ENCODE results near the gene BAD. TPM values are rescaled to one million over a fixed set of nuclear protein-coding genes. Genes with fewer than 3 reads are reported as not detected.
A peak's percentile ranks its signal among the peaks of the same experiment; 100 is the strongest.

The BAD gene
- total RNA-seq, 1 donor from 2014 or later: 46.9 TPM

GRCh38 chr11:64232182-64232966 is 52.1 kb downstream of the BAD start:
- Mint-ChIP-seq H3K4me3 (ENCODE audit: low read depth) (peak overlapping the region; percentile 78), H3K4me1 (ENCODE audit: low read depth) (peaks cover 22% of the 10 kb centered on the region), H3K9me3 (ENCODE audit: low read depth) (no peaks in the 10 kb centered on the region), H3K27ac (peak overlapping the region; percentile 73), H3K36me3 (ENCODE audit: insufficient read depth) (no peaks in the 10 kb centered on the region), H3K27me3 (no peaks in the 10 kb centered on the region)
- TF ChIP-seq, protein P1, sequence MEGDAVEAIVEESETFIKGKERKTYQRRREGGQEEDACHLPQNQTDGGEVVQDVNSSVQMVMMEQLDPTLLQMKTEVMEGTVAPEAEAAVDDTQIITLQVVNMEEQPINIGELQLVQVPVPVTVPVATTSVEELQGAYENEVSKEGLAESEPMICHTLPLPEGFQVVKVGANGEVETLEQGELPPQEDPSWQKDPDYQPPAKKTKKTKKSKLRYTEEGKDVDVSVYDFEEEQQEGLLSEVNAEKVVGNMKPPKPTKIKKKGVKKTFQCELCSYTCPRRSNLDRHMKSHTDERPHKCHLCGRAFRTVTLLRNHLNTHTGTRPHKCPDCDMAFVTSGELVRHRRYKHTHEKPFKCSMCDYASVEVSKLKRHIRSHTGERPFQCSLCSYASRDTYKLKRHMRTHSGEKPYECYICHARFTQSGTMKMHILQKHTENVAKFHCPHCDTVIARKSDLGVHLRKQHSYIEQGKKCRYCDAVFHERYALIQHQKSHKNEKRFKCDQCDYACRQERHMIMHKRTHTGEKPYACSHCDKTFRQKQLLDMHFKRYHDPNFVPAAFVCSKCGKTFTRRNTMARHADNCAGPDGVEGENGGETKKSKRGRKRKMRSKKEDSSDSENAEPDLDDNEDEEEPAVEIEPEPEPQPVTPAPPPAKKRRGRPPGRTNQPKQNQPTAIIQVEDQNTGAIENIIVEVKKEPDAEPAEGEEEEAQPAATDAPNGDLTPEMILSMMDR (IDR thresholded peaks at IDR 0.05; ENCODE audit: unreplicated experiment): no peak
- no peak for DNase-seq (ENCODE audit: low spot score, unreplicated experiment)

GRCh38 chr11:64231546-64231945 is 52.9 kb downstream of the BAD start:
- DNase-seq (ENCODE audit: low spot score, unreplicated experiment): no peak
- Mint-ChIP-seq H3K27ac (peak overlapping the region; percentile 73), H3K4me3 (ENCODE audit: low read depth) (peak overlapping the region; percentile 78), H3K27me3 (no peaks in the 10 kb centered on the region), H3K4me1 (ENCODE audit: low read depth) (peaks cover 19% of the 10 kb centered on the region), H3K36me3 (ENCODE audit: insufficient read depth) (no peaks in the 10 kb centered on the region), H3K9me3 (ENCODE audit: low read depth) (no peaks in the 10 kb centered on the region)
- TF ChIP-seq, protein P1 (IDR thresholded peaks at IDR 0.05; ENCODE audit: unreplicated experiment): no peak

GRCh38 chr11:64230985-64231365 is 53.5 kb downstream of the BAD start:
- H3K4me3 Mint-ChIP-seq (ENCODE audit: low read depth): peak overlapping the region; percentile 78
- H3K27ac Mint-ChIP-seq: peak overlapping the region; percentile 23
- TF ChIP-seq, protein P1 (IDR thresholded peaks at IDR 0.05; ENCODE audit: unreplicated experiment): no peak
- H3K36me3 Mint-ChIP-seq (ENCODE audit: insufficient read depth): no peaks in the 10 kb centered on the region
- peaks cover 19% of the 10 kb centered on the region for H3K4me1 Mint-ChIP-seq (ENCODE audit: low read depth)
- H3K27me3 Mint-ChIP-seq: no peaks in the 10 kb centered on the region
- no peak for DNase-seq (ENCODE audit: low spot score, unreplicated experiment)
- no peaks in the 10 kb centered on the region for H3K9me3 Mint-ChIP-seq (ENCODE audit: low read depth)

DNA sequence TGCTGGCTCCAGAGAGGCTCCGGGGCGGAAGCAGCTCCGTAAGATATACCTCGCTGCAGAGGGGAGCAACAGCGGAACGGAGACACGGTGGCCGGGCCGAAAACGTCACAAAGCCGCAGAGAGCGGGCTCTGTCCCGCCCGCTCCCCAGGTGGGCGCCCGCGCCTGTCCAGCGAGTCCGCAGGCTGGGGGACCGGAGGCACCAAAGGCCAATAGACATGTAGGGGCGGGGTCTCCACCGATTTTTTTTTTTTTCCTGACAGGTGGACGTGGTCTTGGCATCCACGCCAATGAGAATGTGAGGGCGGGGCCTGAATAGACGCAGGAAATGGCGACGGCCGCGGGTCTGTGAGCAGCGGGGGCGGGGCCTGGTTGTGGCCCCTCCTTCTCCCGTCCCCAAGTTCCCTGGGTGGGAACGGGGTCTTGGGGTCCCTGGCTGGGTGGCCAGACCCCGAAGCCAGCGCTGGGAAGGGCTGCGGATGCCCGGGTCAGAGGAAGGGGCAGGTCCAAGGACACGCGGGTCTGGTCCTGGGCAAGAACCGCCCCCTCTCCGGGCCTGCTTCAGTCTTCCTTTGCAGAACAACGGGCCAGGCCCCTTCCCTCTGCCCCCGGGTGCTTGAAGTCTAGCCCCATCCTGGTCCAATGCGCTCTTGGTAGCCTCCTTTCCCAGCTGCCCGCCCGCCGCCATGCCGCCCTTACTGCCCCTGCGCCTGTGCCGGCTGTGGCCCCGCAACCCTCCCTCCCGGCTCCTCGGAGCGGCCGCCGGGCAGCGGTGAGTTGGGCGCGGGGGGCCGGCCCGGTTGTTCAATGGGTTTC is 54.1 kb downstream of the BAD start, which contains the start of gene DNAJC4:
Gene DNAJC4, plus strand, starts transcription at position 378 of the 814 bp plus-strand sequence. Its CDS starts 307 bp downstream, at position 685.
- peak within 1 kb of the TSS; percentile 93 for H3K27ac Mint-ChIP-seq
- no peaks in the 10 kb centered on the region for H3K27me3 Mint-ChIP-seq
- H3K9me3 Mint-ChIP-seq (ENCODE audit: low read depth): no peaks in the 10 kb centered on the region
- peak within 1 kb of the TSS; percentile 78 for H3K4me3 Mint-ChIP-seq (ENCODE audit: low read depth)
- peaks cover 17% of the 10 kb centered on the region for H3K4me1 Mint-ChIP-seq (ENCODE audit: low read depth)
- no peaks in the 10 kb centered on the region for H3K36me3 Mint-ChIP-seq (ENCODE audit: insufficient read depth)
- DNase-seq (ENCODE audit: low spot score, unreplicated experiment): peak; percentile 80
- TF ChIP-seq, protein P1 (IDR thresholded peaks at IDR 0.05; ENCODE audit: unreplicated experiment): no peak

GRCh38 chr11:64229744-64230170 is 54.7 kb downstream of the BAD start:
- TF ChIP-seq, protein P1 (IDR thresholded peaks at IDR 0.05; ENCODE audit: unreplicated experiment): no peak
- no peaks in the 10 kb centered on the region for H3K27me3 Mint-ChIP-seq
- H3K4me3 Mint-ChIP-seq (ENCODE audit: low read depth): peak overlapping the region; percentile 78
- no peak for DNase-seq (ENCODE audit: low spot score, unreplicated experiment)
- H3K27ac Mint-ChIP-seq: peak overlapping the region; percentile 93
- H3K4me1 Mint-ChIP-seq (ENCODE audit: low read depth): peaks cover 16% of the 10 kb centered on the region
- no peaks in the 10 kb centered on the region for H3K9me3 Mint-ChIP-seq (ENCODE audit: low read depth)
- H3K36me3 Mint-ChIP-seq (ENCODE audit: insufficient read depth): no peaks in the 10 kb centered on the region
